ENCODE data around the gene ACSL3.
"Not testable (repeated sequence)": the region's sequence is repeated elsewhere in the genome, so short reads cannot be mapped to it uniquely, and the experiment has no call there.

Gene ACSL3

DNA sequence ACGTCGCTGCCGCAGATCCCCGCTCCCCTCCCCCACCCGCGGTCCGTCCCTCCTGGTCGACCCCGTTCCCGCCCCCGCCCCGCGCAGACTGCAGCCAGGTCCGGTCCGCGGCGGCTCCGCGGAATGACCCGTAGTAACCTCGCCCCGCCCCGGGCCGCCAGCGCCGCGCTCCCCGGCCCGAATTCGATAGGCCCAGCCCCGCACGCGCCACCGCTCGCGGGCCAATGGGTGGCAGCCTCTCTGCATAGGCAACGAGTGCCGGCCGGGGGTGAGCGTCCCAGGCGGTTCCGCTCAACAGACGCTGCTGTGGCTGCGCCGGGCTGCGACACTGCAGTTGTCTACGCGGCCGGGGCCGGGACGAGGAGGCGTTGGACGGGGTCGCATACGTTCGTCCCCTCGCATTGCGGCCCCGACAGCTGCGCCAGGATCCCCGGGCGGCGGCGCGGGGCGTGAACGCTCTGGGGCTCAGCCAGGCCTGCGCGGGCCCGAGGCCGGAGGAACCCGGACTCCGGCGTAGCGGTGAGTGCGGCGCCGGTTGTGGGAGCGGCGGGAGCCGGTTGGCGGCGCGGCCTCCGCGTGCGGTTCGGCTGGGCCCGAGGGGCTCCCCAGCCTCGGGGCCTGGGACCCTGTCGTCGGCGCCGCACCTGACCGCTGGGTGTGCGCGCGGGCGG lies at the start of gene ACSL3:
TSS of gene ACSL3 (plus strand) at position 297 of the 671 bp plus-strand sequence. CDS start 47,737 bp downstream, outside the sequence.
- DNase-seq = peak; percentile 41 to 93

GRCh38 chr2:222811828-222812227 lies 49.0 kb upstream of the ACSL3 start:
- no peak for DNase-seq

- DNase-seq = no peak
Observed at GRCh38 chr2:222813177-222813843, 47.5 kb upstream of the ACSL3 start.

DNA sequence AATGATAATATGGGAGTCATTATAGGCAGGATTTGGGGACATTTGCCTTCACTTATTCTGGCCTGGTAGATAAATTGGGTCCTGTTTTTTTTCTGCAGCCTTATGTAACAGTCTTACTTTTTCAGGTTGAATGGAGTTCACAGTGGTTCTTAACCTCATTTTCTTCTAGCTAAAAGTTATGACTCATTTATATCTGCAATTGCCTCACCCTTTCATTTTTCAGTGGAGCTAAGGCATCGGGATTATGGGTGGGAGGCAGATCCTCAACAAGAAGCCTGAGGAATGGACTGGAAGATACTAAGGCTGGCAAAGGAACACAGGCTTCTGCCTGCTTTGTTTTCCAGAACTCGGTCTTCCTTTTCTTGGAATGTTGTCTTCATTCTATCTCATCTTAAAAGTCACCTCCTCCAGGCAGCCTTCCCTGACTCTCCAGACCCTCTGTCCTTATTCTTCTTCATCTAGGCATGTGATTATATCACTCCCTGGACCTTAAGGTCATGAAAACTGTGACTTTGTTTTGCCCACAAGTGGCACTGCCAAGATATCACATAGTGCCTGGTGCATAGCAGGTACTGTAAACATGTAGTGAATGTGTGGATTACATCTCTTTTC lies 41.0 kb upstream of the ACSL3 start:
- DNase-seq = no peak

DNA sequence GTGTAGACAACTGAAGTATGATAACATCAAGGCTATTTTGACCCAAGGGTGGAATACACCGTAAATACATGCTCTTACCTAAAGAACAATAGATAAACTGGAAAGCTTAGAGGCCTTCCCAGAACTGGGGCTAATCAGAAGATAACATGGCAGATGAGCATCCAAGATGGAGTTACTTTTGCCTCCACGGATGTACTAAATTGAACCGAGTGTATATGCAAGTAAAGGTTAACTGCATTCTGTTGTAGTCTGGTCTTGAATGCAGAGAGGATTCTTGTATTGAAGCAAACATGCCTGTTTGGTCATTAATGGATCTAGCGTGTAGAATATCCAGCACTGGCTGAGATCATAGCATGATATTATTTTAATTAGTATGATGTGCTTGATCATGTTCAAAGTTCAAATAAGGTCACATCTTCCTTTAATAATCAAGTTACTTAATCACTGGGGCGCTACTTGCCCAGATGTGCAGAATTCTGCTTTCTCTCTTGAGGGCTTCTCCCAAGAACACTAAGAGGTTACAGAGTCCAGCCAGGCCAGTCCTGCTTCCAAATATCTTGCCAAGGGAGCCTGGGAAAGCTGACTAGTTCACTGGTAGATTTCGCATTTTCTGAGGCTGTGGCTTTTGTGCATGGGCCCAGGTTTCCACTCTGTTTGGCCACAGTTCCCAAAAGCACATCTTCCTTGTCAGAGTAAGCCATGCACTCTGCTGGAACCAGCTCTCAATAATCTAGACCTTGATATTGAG lies 37.5 kb upstream of the ACSL3 start:
- DNase-seq = no peak

- DNase-seq = no peak
Observed at GRCh38 chr2:222825031-222825430, 35.8 kb upstream of the ACSL3 start.

DNA sequence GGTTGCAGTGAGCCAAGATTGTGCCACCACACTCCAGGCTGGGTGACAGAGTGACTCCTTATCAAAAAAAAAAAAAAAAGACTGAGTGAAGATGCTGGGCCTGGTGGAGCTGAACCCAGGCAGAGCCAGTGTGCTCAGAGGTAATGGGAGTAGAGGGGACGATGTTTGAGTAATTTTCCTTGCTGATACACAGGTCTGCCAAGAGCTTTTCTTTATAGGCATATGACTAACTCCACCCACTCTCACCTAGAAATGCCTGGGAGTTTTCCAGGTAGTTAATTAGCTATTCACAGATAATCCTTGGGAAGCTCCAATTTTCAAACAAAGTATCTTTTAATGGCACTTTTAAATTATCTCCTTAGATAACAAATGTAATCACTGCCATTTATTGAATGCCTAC lies 33.4 kb upstream of the ACSL3 start:
- DNase-seq = no peak

DNA sequence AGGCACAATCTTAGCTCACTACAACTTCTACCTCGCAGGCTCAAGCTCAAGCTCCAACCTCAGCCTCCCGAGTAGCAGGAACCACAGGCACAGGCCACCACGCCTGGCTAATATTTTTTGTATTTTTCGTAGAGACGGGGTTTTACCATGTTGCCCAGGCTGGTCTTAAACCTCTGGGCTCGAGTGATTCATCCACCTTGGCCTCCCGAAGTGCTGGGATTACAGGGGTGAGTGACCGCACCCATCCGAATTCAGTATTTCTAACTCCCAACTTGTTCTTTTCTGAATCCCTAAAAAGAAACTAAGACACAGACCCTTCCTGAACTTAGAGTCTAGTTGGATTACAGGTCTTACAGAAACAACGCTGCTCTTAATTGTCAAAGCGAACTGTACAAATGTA lies 32.3 kb upstream of the ACSL3 start:
- DNase-seq = no peak

GRCh38 chr2:222830164-222830563 lies 30.7 kb upstream of the ACSL3 start:
- DNase-seq = no peak

DNA sequence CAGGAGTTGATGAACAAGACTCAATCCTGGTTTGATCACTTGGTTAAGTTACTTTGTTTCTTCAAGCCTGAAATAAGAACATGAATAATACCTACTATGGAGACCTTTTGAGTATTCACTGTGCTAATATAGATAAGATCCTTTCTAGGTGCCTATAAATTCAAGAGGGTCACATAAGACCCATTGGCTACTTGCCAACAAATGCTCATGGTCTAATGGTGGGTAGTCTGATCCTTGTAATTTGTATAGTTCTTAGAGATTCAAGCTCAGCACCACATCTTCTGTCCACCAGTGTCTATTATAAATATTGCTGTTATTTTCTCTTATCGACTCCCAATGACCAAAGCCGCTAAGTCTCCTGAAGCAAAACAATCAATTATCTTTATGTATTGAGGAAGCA lies 27.4 kb upstream of the ACSL3 start:
- DNase-seq = no peak

DNA sequence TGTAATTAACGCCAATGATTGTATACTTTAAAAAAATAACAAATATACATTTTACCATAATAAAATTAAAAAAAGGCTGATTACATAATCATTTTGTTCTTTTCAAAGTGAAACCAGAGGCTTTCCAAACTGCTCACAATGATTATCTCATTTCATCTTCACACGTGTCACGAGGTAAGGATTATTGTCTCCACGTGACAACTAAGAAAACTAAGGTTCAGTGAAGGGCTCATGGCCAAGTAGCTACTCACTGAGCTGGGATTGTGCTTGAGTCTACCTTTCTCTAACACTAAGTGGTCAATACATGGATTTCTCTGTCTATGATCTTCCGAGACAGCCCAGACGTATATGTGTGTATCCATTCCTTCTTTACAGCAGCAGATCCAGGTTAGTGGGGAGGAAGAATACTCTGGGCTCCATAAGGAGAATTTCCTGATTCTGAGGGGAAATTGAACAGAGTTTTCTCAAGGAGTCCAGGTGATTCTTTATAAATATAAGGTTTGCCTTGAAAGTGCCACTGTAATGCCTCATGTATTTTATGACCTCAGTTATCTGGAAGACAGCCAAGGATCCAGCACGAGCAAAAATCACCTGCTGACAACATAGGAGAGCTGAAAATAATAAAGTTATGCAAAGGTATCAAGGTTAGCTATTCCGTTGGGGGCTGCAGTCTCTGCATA lies 25.6 kb upstream of the ACSL3 start:
- no peak for DNase-seq

GRCh38 chr2:222835823-222836151 lies 25.0 kb upstream of the ACSL3 start:
- DNase-seq = no peak

- no peak for DNase-seq
Observed at GRCh38 chr2:222837643-222838056, 23.2 kb upstream of the ACSL3 start.

DNA sequence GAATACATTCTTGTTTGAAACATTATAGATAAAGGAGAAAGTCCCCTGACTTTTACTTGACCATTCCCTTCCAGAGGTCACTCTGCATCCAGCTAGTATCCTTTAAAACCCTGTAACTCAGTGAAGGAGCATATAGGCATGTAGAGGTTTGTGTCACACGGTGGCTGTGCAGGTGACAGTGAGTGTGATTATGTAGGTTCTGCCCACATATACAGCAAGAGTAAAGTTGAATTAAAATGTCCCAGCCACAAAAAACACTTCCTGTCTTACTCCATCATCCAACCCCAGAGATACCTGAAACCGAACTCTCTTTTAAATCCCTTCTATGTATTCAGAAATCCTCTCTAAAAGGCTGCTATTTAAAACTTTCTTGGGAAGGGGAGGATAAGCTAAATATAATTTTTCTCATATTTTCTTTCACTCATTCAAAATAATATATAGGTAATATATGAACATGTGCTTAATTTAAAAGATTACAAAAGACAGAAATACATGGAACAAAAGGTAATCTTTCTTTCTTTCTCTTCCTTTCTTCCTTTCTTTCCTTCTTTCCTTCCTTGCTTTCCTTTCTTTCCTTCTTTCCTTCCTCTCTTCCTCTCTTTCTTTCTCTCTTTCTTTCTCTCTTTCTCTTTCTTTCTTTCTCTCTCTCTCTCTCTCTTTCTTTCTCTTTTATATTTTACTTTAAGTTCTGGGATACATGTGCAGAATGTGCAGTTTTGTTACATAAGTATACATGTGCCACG lies 20.6 kb upstream of the ACSL3 start:
- no peak for DNase-seq

DNA sequence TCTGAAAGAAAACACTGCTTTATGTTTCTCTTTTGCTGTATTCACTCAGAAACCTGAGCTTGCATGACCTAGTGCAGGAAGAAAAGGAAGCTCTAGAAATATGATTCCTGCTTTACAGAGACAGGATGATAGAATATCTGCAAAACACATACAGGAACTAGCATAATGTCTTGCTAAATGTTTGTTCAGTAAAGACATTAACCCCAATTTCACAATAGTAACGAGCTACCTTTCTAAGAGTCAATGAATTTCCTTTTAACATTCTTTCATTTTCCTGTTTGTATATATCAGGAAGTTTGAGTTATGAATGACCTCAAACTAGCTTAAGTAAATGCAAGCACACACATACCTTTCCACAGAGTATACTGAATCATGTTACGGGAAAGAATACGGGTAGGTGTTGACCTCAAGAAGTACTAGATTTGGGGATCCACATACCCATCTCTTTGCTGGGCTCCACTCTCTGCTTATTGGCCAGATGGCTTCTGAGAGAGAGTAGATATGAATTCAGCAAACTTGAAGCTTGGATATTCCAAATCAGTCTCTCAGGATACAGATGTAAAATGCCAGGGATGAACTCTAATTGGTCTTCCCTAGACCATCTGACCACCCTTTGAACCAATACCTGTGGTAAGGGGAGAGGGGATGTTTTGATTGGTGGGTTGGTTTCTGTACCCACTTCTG lies 18.2 kb upstream of the ACSL3 start:
- DNase-seq = no peak

DNA sequence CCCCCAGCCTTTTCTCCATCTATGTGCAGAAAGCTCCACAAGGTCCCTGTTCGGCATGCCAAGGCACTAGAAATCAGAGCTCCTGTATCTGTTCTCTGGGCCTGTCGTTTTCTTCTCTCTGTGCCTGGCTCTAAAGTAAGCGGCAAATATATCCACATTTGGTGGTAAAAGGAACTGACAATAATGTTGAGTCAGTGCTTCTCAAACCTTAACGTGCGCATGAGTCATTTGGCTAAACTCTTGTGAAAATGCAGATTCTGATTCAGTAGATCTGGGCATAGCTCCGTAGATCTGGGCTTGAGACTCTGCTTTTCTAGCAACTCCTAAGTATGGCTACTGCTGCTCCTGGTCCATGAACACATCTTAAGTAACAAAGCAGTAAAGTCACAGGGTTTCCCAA lies 16.5 kb upstream of the ACSL3 start:
- no peak for DNase-seq

DNA sequence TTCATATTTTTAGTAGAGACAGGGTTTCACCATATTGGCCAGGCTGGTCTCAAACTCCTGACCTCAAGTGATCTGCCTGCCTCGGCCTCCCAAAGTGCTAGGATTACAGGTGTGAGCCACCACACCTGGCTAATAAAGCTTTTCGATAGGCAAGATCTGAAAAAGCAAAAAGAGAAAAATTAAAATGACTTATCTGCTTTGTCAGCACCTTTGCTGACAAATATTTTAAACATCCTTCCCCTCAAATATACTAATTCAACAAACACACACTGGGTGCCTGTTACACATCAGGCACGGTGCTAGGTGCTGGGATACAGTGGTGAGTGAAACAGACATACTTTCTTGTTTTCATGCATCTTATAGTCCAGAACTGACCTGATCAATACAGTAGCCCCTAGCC lies 15.5 kb upstream of the ACSL3 start:
- not testable (repeated sequence) for DNase-seq

GRCh38 chr2:222846003-222846402 lies 14.8 kb upstream of the ACSL3 start:
- no peak for DNase-seq

- not testable (repeated sequence) for DNase-seq
Observed at GRCh38 chr2:222848031-222848430, 12.8 kb upstream of the ACSL3 start.

- no peak for DNase-seq
Observed at GRCh38 chr2:222848862-222849261, 12.0 kb upstream of the ACSL3 start.

GRCh38 chr2:222851956-222852617 lies 8.7 kb upstream of the ACSL3 start:
- DNase-seq = no peak
